ENCODE data around the gene SCFD2. TPM values are rescaled to one million over a fixed set of nuclear protein-coding genes. Genes with fewer than 3 reads are reported as not detected.

The SCFD2 gene
- total and polyA plus RNA-seq, 10 of the 15 experiments (the other 5 are each of a cell fraction or from before 2014, with no cell fraction given), result 4.8 to 37.6 (median 24.9) TPM

- TF ChIP-seq MYB (IDR thresholded peaks at IDR 0.05; ENCODE audit: borderline replicate concordance, low read depth, low read length) (no peak), CHD2 (IDR thresholded peaks at IDR 0.05; ENCODE audit: borderline replicate concordance, low read depth, low read length) (peak; percentile 69), ZZZ3 (IDR thresholded peaks at IDR 0.05; ENCODE audit: control insufficient read depth, insufficient read length, low read depth) (no peak), NBN (IDR thresholded peaks at IDR 0.05) (0 out of 2 replicates have a peak, but pooled peaks have one; percentile 62), EP300 (IDR thresholded peaks at IDR 0.05; ENCODE audit: borderline replicate concordance in 1 of 2, control insufficient read depth in 1 of 2, low read depth in 2 of 2, low read length in 2 of 2) (no peak), KDM1A (IDR thresholded peaks at IDR 0.05; ENCODE audit: borderline replicate concordance) (no peak), POU2F2 (IDR thresholded peaks at IDR 0.05; ENCODE audit: borderline replicate concordance, low read depth, low read length) (peak; percentile 9; the same call in 1 of the 3 replicates), EZH2 (IDR thresholded peaks at IDR 0.05; ENCODE audit: borderline replicate concordance, control insufficient read depth, low read depth, low read length) (no peak), RAD51 (IDR thresholded peaks at IDR 0.05) (no peak), BMI1 (IDR thresholded peaks at IDR 0.05; ENCODE audit: borderline replicate concordance) (no peak), SMAD5 (IDR thresholded peaks at IDR 0.05; ENCODE audit: low read depth) (peak; percentile 44; the same call in 1 of the 2 replicates), SREBF1 (IDR thresholded peaks at IDR 0.05; ENCODE audit: low read length) (no peak), YBX1 (IDR thresholded peaks at IDR 0.05) (no peak), FOXK2 (IDR thresholded peaks at IDR 0.05) (no peak), PAX8 (IDR thresholded peaks at IDR 0.05) (no peak), NR2F1 (conservative IDR thresholded peaks at IDR 0.05) (no peak), TCF12 (IDR thresholded peaks at IDR 0.05; ENCODE audit: low read depth, low read length) (0 out of 2 replicates have a peak, but pooled peaks have one; percentile 21), TAF1 (IDR thresholded peaks at IDR 0.05; ENCODE audit: borderline replicate concordance, low read depth, low read length) (peak; percentile 83; the same call in 1 of the 2 replicates), NR2C1 (IDR thresholded peaks at IDR 0.05) (no peak; the same call in 1 of the 2 replicates), STAT1 (conservative IDR thresholded peaks at IDR 0.05) (no peak), TARDBP (IDR thresholded peaks at IDR 0.05; ENCODE audit: borderline replicate concordance) (no peak), NFYB (IDR thresholded peaks at IDR 0.05; ENCODE audit: insufficient read depth, low read depth, low read length) (peak; percentile 59; the same call in 1 of the 2 replicates), IKZF1 (conservative IDR thresholded peaks at IDR 0.05) (peak; percentile 98), CBFB (IDR thresholded peaks at IDR 0.05; ENCODE audit: low read depth) (no peak), SP1 (IDR thresholded peaks at IDR 0.05; ENCODE audit: low read depth, low read length) (peak; percentile 38), GABPA (IDR thresholded peaks at IDR 0.05; ENCODE audit: low read depth) (peak; percentile 84), CEBPB (IDR thresholded peaks at IDR 0.05; ENCODE audit: borderline replicate concordance in 1 of 2, low read depth in 2 of 2, low read length in 2 of 2) (no peak), BRCA1 (IDR thresholded peaks at IDR 0.05; ENCODE audit: low read depth, low read length) (no peak), SMAD1 (IDR thresholded peaks at IDR 0.05; ENCODE audit: low read depth, partially characterized antibody) (no peak)
- TF ChIP-seq, protein P1, sequence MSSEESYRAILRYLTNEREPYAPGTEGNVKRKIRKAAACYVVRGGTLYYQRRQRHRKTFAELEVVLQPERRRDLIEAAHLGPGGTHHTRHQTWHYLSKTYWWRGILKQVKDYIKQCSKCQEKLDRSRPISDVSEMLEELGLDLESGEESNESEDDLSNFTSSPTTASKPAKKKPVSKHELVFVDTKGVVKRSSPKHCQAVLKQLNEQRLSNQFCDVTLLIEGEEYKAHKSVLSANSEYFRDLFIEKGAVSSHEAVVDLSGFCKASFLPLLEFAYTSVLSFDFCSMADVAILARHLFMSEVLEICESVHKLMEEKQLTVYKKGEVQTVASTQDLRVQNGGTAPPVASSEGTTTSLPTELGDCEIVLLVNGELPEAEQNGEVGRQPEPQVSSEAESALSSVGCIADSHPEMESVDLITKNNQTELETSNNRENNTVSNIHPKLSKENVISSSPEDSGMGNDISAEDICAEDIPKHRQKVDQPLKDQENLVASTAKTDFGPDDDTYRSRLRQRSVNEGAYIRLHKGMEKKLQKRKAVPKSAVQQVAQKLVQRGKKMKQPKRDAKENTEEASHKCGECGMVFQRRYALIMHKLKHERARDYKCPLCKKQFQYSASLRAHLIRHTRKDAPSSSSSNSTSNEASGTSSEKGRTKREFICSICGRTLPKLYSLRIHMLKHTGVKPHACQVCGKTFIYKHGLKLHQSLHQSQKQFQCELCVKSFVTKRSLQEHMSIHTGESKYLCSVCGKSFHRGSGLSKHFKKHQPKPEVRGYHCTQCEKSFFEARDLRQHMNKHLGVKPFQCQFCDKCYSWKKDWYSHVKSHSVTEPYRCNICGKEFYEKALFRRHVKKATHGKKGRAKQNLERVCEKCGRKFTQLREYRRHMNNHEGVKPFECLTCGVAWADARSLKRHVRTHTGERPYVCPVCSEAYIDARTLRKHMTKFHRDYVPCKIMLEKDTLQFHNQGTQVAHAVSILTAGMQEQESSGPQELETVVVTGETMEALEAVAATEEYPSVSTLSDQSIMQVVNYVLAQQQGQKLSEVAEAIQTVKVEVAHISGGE (CRISPR knock-in tag; IDR thresholded peaks at IDR 0.05), result peak; percentile 67; the same call in 1 of the 2 replicates
These were observed 11.7 kb upstream of the SCFD2 start, which contains the start of gene FIP1L1 (continued) for GRCh38 chr4:53377319-53378170.
